Activated T-helper 1 cell treated with anti-CD3 and anti-CD28 coated beads, Interleukin-12 subunit alpha, Interleukin-12 subunit beta, Interleukin-2, Interleukin-4 antibody, amounts not matched to agents 30 ng/mL and 10 ng/mL and 1 ng/mL, durations not matched to agents 14 hours and 24 hours and 36 hours (primary cell): ENCODE results near the gene DIABLO. TPM values are rescaled to one million over a fixed set of nuclear protein-coding genes. Genes with fewer than 3 reads are reported as not detected.
"Not testable (repeated sequence)": the region's sequence is repeated elsewhere in the genome, so short reads cannot be mapped to it uniquely, and the experiment has no call there.

ENCODE experiments used
- DNase-seq: peaks from one replicate; pipeline ENCODE4 v3.0.0; 2021; ENCODE audit warnings: low spot score
- H3K27ac Mint-ChIP-seq: one replicate; pipeline ENCODE4 v1.8.0; 2021; ENCODE audit warnings: mild to moderate bottlenecking, mixed read lengths
- H3K27me3 Mint-ChIP-seq: one replicate; pipeline ENCODE4 v1.8.0; 2022; ENCODE audit warnings: mild to moderate bottlenecking, moderate library complexity, mixed read lengths; ENCODE audit not compliant: insufficient read depth
- H3K36me3 Mint-ChIP-seq: one replicate; pipeline ENCODE4 v1.8.0; 2021; ENCODE audit warnings: low read depth, mixed read lengths
- H3K4me1 Mint-ChIP-seq: one replicate; pipeline ENCODE4 v1.8.0; 2021; ENCODE audit warnings: low read depth, mixed read lengths
- H3K4me3 Mint-ChIP-seq: one replicate; pipeline ENCODE4 v1.8.0; 2021; ENCODE audit warnings: mild to moderate bottlenecking, moderate library complexity, mixed read lengths
- H3K9me3 Mint-ChIP-seq: one replicate; pipeline ENCODE4 v1.8.0; 2021; ENCODE audit warnings: mixed read lengths
- intact Hi-C: fragments of 100-400 bp; cut with micrococcal nuclease; formaldehyde crosslinking; loops from one replicate; pipeline ENCODE4 v1.15.1; 2024
- total RNA-seq: library from RNA; stranded (reverse); gene quantifications from 2 replicates; pipeline ENCODE4 v1.2.3, GENCODE V29; 2022

The DIABLO gene
- total RNA-seq = 58.1 and 59.2 TPM in 2 replicates

- Mint-ChIP-seq H3K4me3 (peak within 1 kb of the TSS; percentile 91), H3K27ac (peak within 1 kb of the TSS; percentile 90), H3K4me1 (peaks cover 32% of the 10 kb centered on the region), H3K36me3 (peaks cover 17% of the 10 kb centered on the region), H3K27me3 (no peaks in the 10 kb centered on the region), H3K9me3 (no peaks in the 10 kb centered on the region)
- peak; percentile 100 for DNase-seq
- intact Hi-C loops = loop anchor here (1.0 to 10.0 kb wide), 17 partner anchors 19 to 1009 kb away; partner anchors contain the start of genes ANAPC5, B3GNT4, CFAP251 and KNTC1
Measured at GRCh38 chr12:122225683-122226365, at the start of gene DIABLO. TSS of gene DIABLO (minus strand) at chr12:122226052. CDS start at chr12:122226014, 38 bp downstream.

GRCh38 chr12:122275459-122275858 lies 49.6 kb upstream of the DIABLO start:
- peaks cover 16% of the 10 kb centered on the region for H3K36me3 Mint-ChIP-seq
- H3K27me3 Mint-ChIP-seq = no peaks in the 10 kb centered on the region
- H3K4me1 Mint-ChIP-seq = no peaks in the 10 kb centered on the region
- intact Hi-C loops = no loop called here
- DNase-seq = no peak
- no peaks in the 10 kb centered on the region for H3K9me3 Mint-ChIP-seq
- no peak overlapping the region for H3K4me3 Mint-ChIP-seq
- H3K27ac Mint-ChIP-seq = no peak overlapping the region

- DNase-seq = peak; percentile 95
- intact Hi-C loops = loop anchor here (1.0 to 10.0 kb wide), 8 partner anchors 22 to 352 kb away; partner anchors contain the start of genes CFAP251, CLIP1, DIABLO and KNTC1
- Mint-ChIP-seq H3K27me3 (no peaks in the 10 kb centered on the region), H3K4me3 (peak within 1 kb of the TSS; percentile 94), H3K27ac (peak within 1 kb of the TSS; percentile 99), H3K4me1 (peaks cover 22% of the 10 kb centered on the region), H3K36me3 (peaks cover 10% of the 10 kb centered on the region), H3K9me3 (no peaks in the 10 kb centered on the region)
Measured at GRCh38 chr12:122266230-122266901, 40.5 kb upstream of the DIABLO start, which contains the start of gene VPS33A. TSS of gene VPS33A (minus strand) at chr12:122266494. CDS start at chr12:122266408, 86 bp downstream.

GRCh38 chr12:122265886-122266229 lies 40.0 kb upstream of the DIABLO start:
- Mint-ChIP-seq H3K27ac (peak overlapping the region; percentile 99), H3K36me3 (peaks cover 11% of the 10 kb centered on the region), H3K27me3 (no peaks in the 10 kb centered on the region), H3K4me1 (peaks cover 22% of the 10 kb centered on the region), H3K9me3 (no peaks in the 10 kb centered on the region), H3K4me3 (peak overlapping the region; percentile 94)
- DNase-seq = no peak
- intact Hi-C loops = loop anchor here (1.0 to 10.0 kb wide), 8 partner anchors 21 to 351 kb away; partner anchors contain the start of genes CFAP251, CLIP1, DIABLO and KNTC1

GRCh38 chr12:122265476-122265875 lies 39.6 kb upstream of the DIABLO start:
- Mint-ChIP-seq H3K9me3 (no peaks in the 10 kb centered on the region), H3K36me3 (peaks cover 14% of the 10 kb centered on the region), H3K27ac (peak overlapping the region; percentile 99), H3K4me3 (peak overlapping the region; percentile 94), H3K27me3 (no peaks in the 10 kb centered on the region), H3K4me1 (peaks cover 22% of the 10 kb centered on the region)
- intact Hi-C loops = loop anchor here (5.0 to 10.0 kb wide), 4 partner anchors 92 to 351 kb away; partner anchors contain the start of genes CFAP251, CLIP1, KNTC1 and RSRC2
- DNase-seq = no peak

- H3K4me3 Mint-ChIP-seq, H3K27me3 Mint-ChIP-seq, H3K27ac Mint-ChIP-seq, H3K4me1 Mint-ChIP-seq, DNase-seq, H3K9me3 Mint-ChIP-seq: not testable (repeated sequence)
- intact Hi-C loops = loop anchor here (10.0 kb wide), 1 partner anchor 346 kb away; the partner anchor contains the start of gene CFAP251
- H3K36me3 Mint-ChIP-seq = peaks cover 29% of the 10 kb centered on the region
Measured at GRCh38 chr12:122260735-122261134, 34.9 kb upstream of the DIABLO start.

- intact Hi-C loops, DNase-seq, H3K27me3 Mint-ChIP-seq, H3K27ac Mint-ChIP-seq, H3K4me3 Mint-ChIP-seq, H3K4me1 Mint-ChIP-seq, H3K9me3 Mint-ChIP-seq: not testable (repeated sequence)
- H3K36me3 Mint-ChIP-seq = peaks cover 29% of the 10 kb centered on the region
Measured at GRCh38 chr12:122258939-122259338, 33.1 kb upstream of the DIABLO start.

GRCh38 chr12:122258462-122258861 lies 32.6 kb upstream of the DIABLO start:
- intact Hi-C loops, H3K27me3 Mint-ChIP-seq, H3K4me3 Mint-ChIP-seq, DNase-seq, H3K9me3 Mint-ChIP-seq, H3K4me1 Mint-ChIP-seq, H3K27ac Mint-ChIP-seq: not testable (repeated sequence)
- H3K36me3 Mint-ChIP-seq = peaks cover 31% of the 10 kb centered on the region

GRCh38 chr12:122250536-122250935 lies 24.7 kb upstream of the DIABLO start:
- peaks cover 4% of the 10 kb centered on the region for H3K4me1 Mint-ChIP-seq
- intact Hi-C loops = no loop called here
- H3K4me3 Mint-ChIP-seq = no peak overlapping the region
- H3K36me3 Mint-ChIP-seq = peaks cover 9% of the 10 kb centered on the region
- H3K27me3 Mint-ChIP-seq = no peaks in the 10 kb centered on the region
- no peaks in the 10 kb centered on the region for H3K9me3 Mint-ChIP-seq
- no peak overlapping the region for H3K27ac Mint-ChIP-seq
- DNase-seq = no peak

- intact Hi-C loops = no loop called here
- no peak for DNase-seq
- H3K9me3 Mint-ChIP-seq = no peaks in the 10 kb centered on the region
- H3K27ac Mint-ChIP-seq = no peak overlapping the region
- peaks cover 9% of the 10 kb centered on the region for H3K36me3 Mint-ChIP-seq
- H3K4me1 Mint-ChIP-seq = peaks cover 5% of the 10 kb centered on the region
- H3K27me3 Mint-ChIP-seq = no peaks in the 10 kb centered on the region
- no peak overlapping the region for H3K4me3 Mint-ChIP-seq
Measured at GRCh38 chr12:122250047-122250446, 24.2 kb upstream of the DIABLO start.

- H3K4me1 Mint-ChIP-seq = peaks cover 22% of the 10 kb centered on the region
- peak overlapping the region; percentile 72 for H3K27ac Mint-ChIP-seq
- no peak for DNase-seq
- intact Hi-C loops = loop anchor here (2.0 kb wide), 2 partner anchors 19 to 21 kb away; partner anchors contain the start of genes DIABLO and VPS33A
- no peaks in the 10 kb centered on the region for H3K27me3 Mint-ChIP-seq
- peaks cover 14% of the 10 kb centered on the region for H3K36me3 Mint-ChIP-seq
- no peaks in the 10 kb centered on the region for H3K9me3 Mint-ChIP-seq
- H3K4me3 Mint-ChIP-seq = peak overlapping the region; percentile 7
Measured at GRCh38 chr12:122245553-122245952, 19.7 kb upstream of the DIABLO start.

GRCh38 chr12:122244565-122245371 lies 18.9 kb upstream of the DIABLO start:
- Mint-ChIP-seq H3K27me3 (no peaks in the 10 kb centered on the region), H3K9me3 (no peaks in the 10 kb centered on the region), H3K36me3 (peaks cover 12% of the 10 kb centered on the region), H3K4me3 (peak overlapping the region; percentile 82), H3K4me1 (peaks cover 22% of the 10 kb centered on the region), H3K27ac (peak overlapping the region; percentile 94)
- intact Hi-C loops = loop anchor here (2.0 kb wide), 2 partner anchors 18 to 22 kb away; partner anchors contain the start of genes DIABLO and VPS33A
- DNase-seq = no peak
